ENCODE data around the gene CNKSR3.

Gene CNKSR3

GRCh38 chr6:154406869-154407268, 103.6 kb downstream of the CNKSR3 start:
- no peaks in the 10 kb centered on the region for H3K27me3 ChIP-seq (ENCODE audit: control insufficient read depth in 1 of 2, insufficient read depth in 2 of 2, low read length in 2 of 2)
- no peaks in the 10 kb centered on the region for H3K9me3 ChIP-seq (ENCODE audit: control insufficient read depth in 1 of 2, low read length in 2 of 2)
- no peak overlapping the region for H3K4me3 ChIP-seq (ENCODE audit: low read depth in 1 of 2, low read length in 2 of 2)
- peaks cover 12 to 35% of the 10 kb centered on the region in 2 donors for H3K36me3 ChIP-seq (ENCODE audit: control insufficient read depth in 1 of 2, insufficient read depth in 2 of 2, low read length in 2 of 2)
- no peak overlapping the region for H3K27ac ChIP-seq (ENCODE audit: low read depth, low read length)
- H3K9ac ChIP-seq (ENCODE audit: low read depth in 1 of 2, low read length in 2 of 2) = no peak overlapping the region
- H3K4me1 ChIP-seq (ENCODE audit: control insufficient read depth in 1 of 2, insufficient read depth in 2 of 2, low read length in 2 of 2) = no peaks in the 10 kb centered on the region

- no peaks in the 10 kb centered on the region for H3K27me3 ChIP-seq (ENCODE audit: control insufficient read depth in 1 of 2, insufficient read depth in 2 of 2, low read length in 2 of 2)
- H3K27ac ChIP-seq (ENCODE audit: low read depth, low read length) = no peak overlapping the region
- H3K9ac ChIP-seq (ENCODE audit: low read depth in 1 of 2, low read length in 2 of 2) = no peak overlapping the region
- no peak overlapping the region for H3K4me3 ChIP-seq (ENCODE audit: low read depth in 1 of 2, low read length in 2 of 2)
- H3K36me3 ChIP-seq (ENCODE audit: control insufficient read depth in 1 of 2, insufficient read depth in 2 of 2, low read length in 2 of 2) = peaks cover 17 to 38% of the 10 kb centered on the region in 2 donors
- no peaks in the 10 kb centered on the region for H3K4me1 ChIP-seq (ENCODE audit: control insufficient read depth in 1 of 2, insufficient read depth in 2 of 2, low read length in 2 of 2)
- no peaks in the 10 kb centered on the region for H3K9me3 ChIP-seq (ENCODE audit: control insufficient read depth in 1 of 2, low read length in 2 of 2)
Observed at GRCh38 chr6:154406301-154406700, 104.2 kb downstream of the CNKSR3 start.

- Histone ChIP-seq H3K36me3 (ENCODE audit: control insufficient read depth in 1 of 2, insufficient read depth in 2 of 2, low read length in 2 of 2) (peaks cover 20 to 36% of the 10 kb centered on the region in 2 donors), H3K27ac (ENCODE audit: low read depth, low read length) (no peak overlapping the region)
Observed at GRCh38 chr6:154404791-154405400, 105.6 kb downstream of the CNKSR3 start.

GRCh38 chr6:154403788-154404187, 106.7 kb downstream of the CNKSR3 start:
- Histone ChIP-seq H3K4me3 (ENCODE audit: low read depth in 1 of 2, low read length in 2 of 2) (no peak overlapping the region), H3K36me3 (ENCODE audit: control insufficient read depth in 1 of 2, insufficient read depth in 2 of 2, low read length in 2 of 2) (peaks cover 20 to 34% of the 10 kb centered on the region in 2 donors), H3K27me3 (ENCODE audit: control insufficient read depth in 1 of 2, insufficient read depth in 2 of 2, low read length in 2 of 2) (no peaks in the 10 kb centered on the region), H3K27ac (ENCODE audit: low read depth, low read length) (no peak overlapping the region), H3K4me1 (ENCODE audit: control insufficient read depth in 1 of 2, insufficient read depth in 2 of 2, low read length in 2 of 2) (no peaks in the 10 kb centered on the region), H3K9me3 (ENCODE audit: control insufficient read depth in 1 of 2, low read length in 2 of 2) (no peaks in the 10 kb centered on the region), H3K9ac (ENCODE audit: low read depth in 1 of 2, low read length in 2 of 2) (no peak overlapping the region)

More at GRCh38 chr6:154404791-154405400, 105.6 kb downstream of the CNKSR3 start:
- Histone ChIP-seq H3K27me3 (ENCODE audit: control insufficient read depth in 1 of 2, insufficient read depth in 2 of 2, low read length in 2 of 2) (no peaks in the 10 kb centered on the region), H3K4me3 (ENCODE audit: low read depth in 1 of 2, low read length in 2 of 2) (no peak overlapping the region), H3K9me3 (ENCODE audit: control insufficient read depth in 1 of 2, low read length in 2 of 2) (no peaks in the 10 kb centered on the region), H3K9ac (ENCODE audit: low read depth in 1 of 2, low read length in 2 of 2) (no peak overlapping the region), H3K4me1 (ENCODE audit: control insufficient read depth in 1 of 2, insufficient read depth in 2 of 2, low read length in 2 of 2) (no peaks in the 10 kb centered on the region)

- H3K9me3 ChIP-seq (ENCODE audit: control insufficient read depth in 1 of 2, low read length in 2 of 2) = no peaks in the 10 kb centered on the region
- H3K4me3 ChIP-seq (ENCODE audit: low read depth in 1 of 2, low read length in 2 of 2) = no peak overlapping the region
- H3K9ac ChIP-seq (ENCODE audit: low read depth in 1 of 2, low read length in 2 of 2) = no peak overlapping the region
- no peaks in the 10 kb centered on the region for H3K27me3 ChIP-seq (ENCODE audit: control insufficient read depth in 1 of 2, insufficient read depth in 2 of 2, low read length in 2 of 2)
- no peak overlapping the region for H3K27ac ChIP-seq (ENCODE audit: low read depth, low read length)
- H3K4me1 ChIP-seq (ENCODE audit: control insufficient read depth in 1 of 2, insufficient read depth in 2 of 2, low read length in 2 of 2) = no peaks in the 10 kb centered on the region
- peaks cover 20 to 31% of the 10 kb centered on the region in 2 donors for H3K36me3 ChIP-seq (ENCODE audit: control insufficient read depth in 1 of 2, insufficient read depth in 2 of 2, low read length in 2 of 2)
Observed at GRCh38 chr6:154402081-154402780, 108.3 kb downstream of the CNKSR3 start.

GRCh38 chr6:154399097-154399496, 111.4 kb downstream of the CNKSR3 start:
- Histone ChIP-seq H3K9me3 (ENCODE audit: control insufficient read depth in 1 of 2, low read length in 2 of 2) (no peaks in the 10 kb centered on the region), H3K36me3 (ENCODE audit: control insufficient read depth in 1 of 2, insufficient read depth in 2 of 2, low read length in 2 of 2) (peaks cover 8 to 16% of the 10 kb centered on the region in 2 donors), H3K27me3 (ENCODE audit: control insufficient read depth in 1 of 2, insufficient read depth in 2 of 2, low read length in 2 of 2) (no peaks in the 10 kb centered on the region), H3K9ac (ENCODE audit: low read depth in 1 of 2, low read length in 2 of 2) (no peak overlapping the region), H3K27ac (ENCODE audit: low read depth, low read length) (no peak overlapping the region), H3K4me3 (ENCODE audit: low read depth in 1 of 2, low read length in 2 of 2) (no peak overlapping the region), H3K4me1 (ENCODE audit: control insufficient read depth in 1 of 2, insufficient read depth in 2 of 2, low read length in 2 of 2) (no peaks in the 10 kb centered on the region)

GRCh38 chr6:154397491-154398195, 112.8 kb downstream of the CNKSR3 start:
- Histone ChIP-seq H3K4me1 (ENCODE audit: control insufficient read depth in 1 of 2, insufficient read depth in 2 of 2, low read length in 2 of 2) (no peaks in the 10 kb centered on the region), H3K36me3 (ENCODE audit: control insufficient read depth in 1 of 2, insufficient read depth in 2 of 2, low read length in 2 of 2) (peaks cover 8 to 16% of the 10 kb centered on the region in 2 donors), H3K9me3 (ENCODE audit: control insufficient read depth in 1 of 2, low read length in 2 of 2) (no peaks in the 10 kb centered on the region), H3K9ac (ENCODE audit: low read depth in 1 of 2, low read length in 2 of 2) (no peak overlapping the region), H3K4me3 (ENCODE audit: low read depth in 1 of 2, low read length in 2 of 2) (no peak overlapping the region), H3K27ac (ENCODE audit: low read depth, low read length) (no peak overlapping the region), H3K27me3 (ENCODE audit: control insufficient read depth in 1 of 2, insufficient read depth in 2 of 2, low read length in 2 of 2) (no peaks in the 10 kb centered on the region)

GRCh38 chr6:154395878-154396277, 114.6 kb downstream of the CNKSR3 start:
- Histone ChIP-seq H3K9me3 (ENCODE audit: control insufficient read depth in 1 of 2, low read length in 2 of 2) (no peaks in the 10 kb centered on the region), H3K36me3 (ENCODE audit: control insufficient read depth in 1 of 2, insufficient read depth in 2 of 2, low read length in 2 of 2) (peaks cover 0 to 4% of the 10 kb centered on the region in 2 donors), H3K4me1 (ENCODE audit: control insufficient read depth in 1 of 2, insufficient read depth in 2 of 2, low read length in 2 of 2) (no peaks in the 10 kb centered on the region), H3K9ac (ENCODE audit: low read depth in 1 of 2, low read length in 2 of 2) (no peak overlapping the region), H3K4me3 (ENCODE audit: low read depth in 1 of 2, low read length in 2 of 2) (no peak overlapping the region), H3K27ac (ENCODE audit: low read depth, low read length) (no peak overlapping the region), H3K27me3 (ENCODE audit: control insufficient read depth in 1 of 2, insufficient read depth in 2 of 2, low read length in 2 of 2) (no peaks in the 10 kb centered on the region)

- no peak overlapping the region for H3K9ac ChIP-seq (ENCODE audit: low read depth in 1 of 2, low read length in 2 of 2)
- H3K27ac ChIP-seq (ENCODE audit: low read depth, low read length) = no peak overlapping the region
- H3K4me1 ChIP-seq (ENCODE audit: control insufficient read depth in 1 of 2, insufficient read depth in 2 of 2, low read length in 2 of 2) = no peaks in the 10 kb centered on the region
- H3K36me3 ChIP-seq (ENCODE audit: control insufficient read depth in 1 of 2, insufficient read depth in 2 of 2, low read length in 2 of 2) = peaks cover 0 to 3% of the 10 kb centered on the region in 2 donors
- no peaks in the 10 kb centered on the region for H3K9me3 ChIP-seq (ENCODE audit: control insufficient read depth in 1 of 2, low read length in 2 of 2)
- no peak overlapping the region for H3K4me3 ChIP-seq (ENCODE audit: low read depth in 1 of 2, low read length in 2 of 2)
- H3K27me3 ChIP-seq (ENCODE audit: control insufficient read depth in 1 of 2, insufficient read depth in 2 of 2, low read length in 2 of 2) = no peaks in the 10 kb centered on the region
Observed at GRCh38 chr6:154395316-154395715, 115.2 kb downstream of the CNKSR3 start.

GRCh38 chr6:154394571-154394970, 115.9 kb downstream of the CNKSR3 start:
- Histone ChIP-seq H3K27ac (ENCODE audit: low read depth, low read length) (no peak overlapping the region), H3K9ac (ENCODE audit: low read depth in 1 of 2, low read length in 2 of 2) (no peak overlapping the region), H3K27me3 (ENCODE audit: control insufficient read depth in 1 of 2, insufficient read depth in 2 of 2, low read length in 2 of 2) (no peaks in the 10 kb centered on the region), H3K36me3 (ENCODE audit: control insufficient read depth in 1 of 2, insufficient read depth in 2 of 2, low read length in 2 of 2) (no peaks in the 10 kb centered on the region), H3K9me3 (ENCODE audit: control insufficient read depth in 1 of 2, low read length in 2 of 2) (no peaks in the 10 kb centered on the region), H3K4me3 (ENCODE audit: low read depth in 1 of 2, low read length in 2 of 2) (no peak overlapping the region), H3K4me1 (ENCODE audit: control insufficient read depth in 1 of 2, insufficient read depth in 2 of 2, low read length in 2 of 2) (no peaks in the 10 kb centered on the region)

Data from duodenal mucosa (tissue), 2 donors.